Activated naive CD8-positive, alpha-beta T cell treated with anti-CD3 and anti-CD28 coated beads for 36 hours (primary cell): Measurements from ENCODE around the gene GRB10. TPM values are rescaled to one million over a fixed set of nuclear protein-coding genes. Genes with fewer than 3 reads are reported as not detected.

Experiments used
- DNase-seq: peaks from one replicate; pipeline ENCODE4 v3.0.0; 2021
- H3K27ac Mint-ChIP-seq: one replicate; pipeline ENCODE4 v1.8.0; 2022; ENCODE audit warnings: mild to moderate bottlenecking, moderate library complexity, mixed read lengths
- H3K27me3 Mint-ChIP-seq: one replicate; pipeline ENCODE4 v1.8.0; 2022; ENCODE audit warnings: mild to moderate bottlenecking, mixed read lengths
- H3K36me3 Mint-ChIP-seq: one replicate; pipeline ENCODE4 v1.8.0; 2021; ENCODE audit warnings: mild to moderate bottlenecking, mixed read lengths
- H3K4me1 Mint-ChIP-seq: one replicate; pipeline ENCODE4 v1.8.0; 2021; ENCODE audit warnings: mixed read lengths
- H3K4me3 Mint-ChIP-seq: one replicate; pipeline ENCODE4 v1.8.0; 2022; ENCODE audit warnings: mild to moderate bottlenecking, moderate library complexity, mixed read lengths
- H3K9me3 Mint-ChIP-seq: one replicate; pipeline ENCODE4 v1.8.0; 2022; ENCODE audit warnings: mixed read lengths
- total RNA-seq, 2 experiments: library from RNA; stranded (reverse); gene quantifications; one replicate each; pipeline ENCODE4 v1.2.3, GENCODE V29; 2021

Gene GRB10
- total RNA-seq, result 1 to 10 TPM; 2.4 to 2.5 TPM

DNA sequence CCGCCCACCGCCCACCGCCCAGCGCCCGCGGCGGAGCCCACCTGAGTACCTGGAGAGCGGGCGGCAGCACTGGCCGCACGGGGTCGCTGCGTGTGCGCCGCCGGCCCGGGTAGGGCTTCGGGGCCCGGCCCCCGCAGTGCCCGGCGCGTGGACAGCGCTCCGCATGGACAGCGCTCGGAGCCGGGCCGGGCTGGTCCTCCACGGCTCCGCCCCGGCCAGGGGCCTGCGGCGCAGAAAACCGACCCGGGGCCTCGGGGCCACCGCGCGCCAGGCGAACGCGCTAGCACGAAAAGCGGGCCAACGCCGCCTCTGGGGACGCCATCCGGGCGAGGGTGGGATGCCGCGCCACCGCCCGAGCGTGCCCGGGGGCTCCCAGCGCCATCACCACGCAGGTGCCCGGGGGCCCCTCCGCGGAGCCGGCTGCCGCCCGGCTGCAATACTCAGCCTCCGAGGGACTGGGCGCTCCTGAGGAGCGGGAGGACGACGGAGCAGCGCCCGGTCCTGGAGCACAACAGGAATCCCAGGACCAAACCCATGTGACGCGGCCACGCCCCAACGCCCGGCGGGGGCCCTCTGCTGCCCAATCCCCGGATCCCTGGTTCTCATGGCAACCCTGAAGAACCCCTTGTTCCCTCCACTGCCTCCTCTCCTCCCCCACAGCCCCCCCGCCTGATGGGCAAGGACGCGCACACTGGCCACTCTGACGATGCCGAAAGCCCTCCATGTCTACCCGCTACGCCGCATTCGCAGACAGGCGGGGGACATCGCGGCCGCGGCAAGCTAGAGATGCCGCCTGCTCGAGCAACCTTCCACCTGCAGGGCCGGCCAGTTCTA, at the start of gene GRB10:
Gene GRB10, minus strand, starts transcription at position 522 of the 834 bp plus-strand sequence. CDS start 50,574 bp downstream, outside the sequence.
- H3K27ac Mint-ChIP-seq, result no peak within 1 kb of the TSS
- peaks cover 7% of the 10 kb centered on the region for H3K4me1 Mint-ChIP-seq
- H3K4me3 Mint-ChIP-seq, result peak within 1 kb of the TSS; percentile 45
- DNase-seq, result peak; percentile 9
- no peaks in the 10 kb centered on the region for H3K36me3 Mint-ChIP-seq
- peaks cover 2% of the 10 kb centered on the region for H3K9me3 Mint-ChIP-seq
- peaks cover 35% of the 10 kb centered on the region for H3K27me3 Mint-ChIP-seq

DNA sequence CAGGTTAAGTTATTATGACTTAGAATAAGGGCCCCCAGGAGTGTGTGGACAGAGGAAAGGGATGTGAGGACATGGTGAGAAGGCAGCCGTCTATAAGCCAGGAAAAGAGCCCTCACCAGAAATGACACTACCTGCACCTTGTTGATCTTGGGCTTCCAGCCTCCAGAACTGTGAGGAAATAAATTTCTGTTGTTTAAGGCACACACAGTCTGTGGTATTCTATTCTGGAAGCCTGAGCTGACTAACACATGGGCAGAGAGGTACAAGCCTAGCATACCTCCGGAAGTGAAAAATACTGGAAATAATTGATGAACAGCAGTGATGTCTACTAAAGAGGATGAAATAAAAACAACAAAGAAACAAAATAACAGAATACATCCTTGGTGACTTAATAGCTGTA, 46.1 kb upstream of the GRB10 start:
- peaks cover 24% of the 10 kb centered on the region for H3K4me1 Mint-ChIP-seq
- no peak for DNase-seq
- no peak overlapping the region for H3K27ac Mint-ChIP-seq
- H3K4me3 Mint-ChIP-seq, result no peak overlapping the region
- H3K27me3 Mint-ChIP-seq, result peaks cover 20% of the 10 kb centered on the region
- peaks cover 1% of the 10 kb centered on the region for H3K9me3 Mint-ChIP-seq
- no peaks in the 10 kb centered on the region for H3K36me3 Mint-ChIP-seq

DNA sequence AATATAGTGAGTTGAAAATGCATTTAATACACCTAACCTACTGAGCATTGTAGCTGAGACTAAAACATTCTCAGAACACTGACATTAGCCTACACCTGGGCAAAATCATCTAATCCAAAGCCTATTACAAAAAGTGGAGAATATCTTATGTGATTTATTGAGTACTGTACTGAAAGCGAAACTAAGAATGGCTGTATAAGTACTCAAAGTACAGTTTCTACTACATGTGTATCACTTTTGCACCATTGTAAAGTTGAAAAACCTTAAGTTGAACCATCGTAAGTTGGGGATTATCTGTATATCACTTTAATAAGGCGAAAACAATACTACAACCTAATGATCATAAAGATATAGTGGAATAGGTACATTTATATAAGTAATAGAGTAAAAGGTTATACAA, 45.4 kb upstream of the GRB10 start:
- Mint-ChIP-seq H3K27ac (no peak overlapping the region), H3K27me3 (peaks cover 14% of the 10 kb centered on the region), H3K4me1 (peaks cover 21% of the 10 kb centered on the region)

DNA sequence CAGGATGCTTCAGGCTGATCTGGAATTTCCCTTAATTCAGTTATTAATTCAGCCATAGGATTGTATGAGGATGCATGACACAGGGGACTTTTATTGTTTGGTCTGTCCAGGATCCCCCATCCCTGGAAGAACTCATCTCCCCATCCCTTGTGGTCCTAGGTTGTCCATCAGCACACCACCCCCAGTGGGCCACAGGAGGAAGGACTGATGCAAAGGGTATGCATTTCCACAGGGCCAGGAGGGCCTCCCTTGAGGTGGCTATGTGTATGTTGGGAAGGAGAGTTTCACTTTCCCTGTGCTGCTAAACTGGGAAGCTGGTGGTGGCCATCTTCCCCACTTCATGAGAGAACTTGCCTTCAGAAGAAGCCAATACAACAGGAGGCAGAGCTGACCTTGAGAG, 44.6 kb upstream of the GRB10 start:
- Mint-ChIP-seq H3K4me3 (no peak overlapping the region), H3K9me3 (peaks cover 1% of the 10 kb centered on the region), H3K4me1 (peaks cover 14% of the 10 kb centered on the region), H3K27me3 (peaks cover 8% of the 10 kb centered on the region), H3K27ac (no peak overlapping the region), H3K36me3 (no peaks in the 10 kb centered on the region)
- DNase-seq, result no peak

More for the DNA sequence above, 45.4 kb upstream of the GRB10 start:
- Mint-ChIP-seq H3K4me3 (no peak overlapping the region), H3K36me3 (no peaks in the 10 kb centered on the region), H3K9me3 (peaks cover 1% of the 10 kb centered on the region)
- no peak for DNase-seq

DNA sequence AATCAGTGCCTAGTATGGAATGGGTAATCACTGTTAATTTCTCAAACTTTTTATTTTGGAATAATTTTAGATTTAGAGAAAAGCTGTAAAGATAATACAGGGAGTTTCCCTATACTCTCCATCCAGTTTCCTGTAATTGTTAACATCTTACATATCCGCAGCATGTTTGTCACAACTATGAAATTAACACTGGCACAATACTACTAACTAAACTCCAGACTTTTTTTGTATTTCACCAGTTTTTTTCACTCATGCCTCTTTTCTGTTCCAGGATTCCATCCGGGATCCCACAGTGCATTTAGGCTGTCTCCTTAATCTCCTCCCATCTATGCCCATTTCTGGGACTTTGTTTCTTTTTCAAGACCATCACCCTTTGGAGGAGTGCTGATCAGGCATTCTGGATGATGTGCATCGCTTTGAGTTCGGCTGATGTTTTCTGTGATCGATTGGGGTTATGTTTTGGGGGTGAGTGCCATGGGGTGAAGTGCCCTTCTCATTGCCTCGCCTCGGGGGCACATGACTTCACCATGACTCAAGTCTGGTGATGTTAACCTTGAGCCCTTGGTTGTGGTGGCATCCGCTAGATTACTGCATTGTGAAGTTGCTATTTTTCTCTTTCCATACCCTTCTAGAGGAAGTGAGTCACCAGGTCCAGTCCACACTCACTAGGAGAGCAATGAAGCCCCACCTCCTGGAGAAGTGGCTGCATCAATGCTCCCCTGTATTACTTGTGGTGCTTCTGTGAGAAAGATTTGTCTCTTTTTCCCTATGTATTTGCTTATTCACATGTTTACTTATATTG, 43.9 kb upstream of the GRB10 start:
- no peak overlapping the region for H3K27ac Mint-ChIP-seq
- peaks cover 4% of the 10 kb centered on the region for H3K27me3 Mint-ChIP-seq
- peaks cover 1% of the 10 kb centered on the region for H3K9me3 Mint-ChIP-seq
- peak; percentile 48 for DNase-seq
- H3K4me1 Mint-ChIP-seq, result peaks cover 13% of the 10 kb centered on the region
- H3K36me3 Mint-ChIP-seq, result no peaks in the 10 kb centered on the region
- no peak overlapping the region for H3K4me3 Mint-ChIP-seq

DNA sequence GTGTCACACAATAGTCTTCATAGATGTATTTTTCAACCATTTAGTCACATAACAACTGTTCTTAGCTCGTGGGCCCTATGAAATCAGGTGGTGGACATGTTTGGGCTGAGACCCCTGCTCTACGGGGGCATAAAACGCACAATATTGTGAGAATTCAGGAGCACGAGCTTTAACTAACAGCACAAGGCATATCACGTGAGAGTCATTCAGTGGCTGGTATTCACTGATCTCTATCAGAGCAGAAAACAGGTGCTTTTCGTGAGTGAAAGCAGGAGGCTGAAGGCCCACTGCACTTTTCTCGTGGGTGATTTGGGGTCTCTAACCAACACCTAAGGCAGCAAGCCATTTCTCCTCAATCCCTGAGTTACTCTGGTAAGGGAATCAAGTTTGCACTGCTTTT, 42.8 kb upstream of the GRB10 start:
- Mint-ChIP-seq H3K4me1 (peaks cover 13% of the 10 kb centered on the region), H3K9me3 (no peaks in the 10 kb centered on the region), H3K36me3 (no peaks in the 10 kb centered on the region), H3K27me3 (peaks cover 4% of the 10 kb centered on the region), H3K4me3 (no peak overlapping the region), H3K27ac (no peak overlapping the region)
- DNase-seq, result no peak

DNA sequence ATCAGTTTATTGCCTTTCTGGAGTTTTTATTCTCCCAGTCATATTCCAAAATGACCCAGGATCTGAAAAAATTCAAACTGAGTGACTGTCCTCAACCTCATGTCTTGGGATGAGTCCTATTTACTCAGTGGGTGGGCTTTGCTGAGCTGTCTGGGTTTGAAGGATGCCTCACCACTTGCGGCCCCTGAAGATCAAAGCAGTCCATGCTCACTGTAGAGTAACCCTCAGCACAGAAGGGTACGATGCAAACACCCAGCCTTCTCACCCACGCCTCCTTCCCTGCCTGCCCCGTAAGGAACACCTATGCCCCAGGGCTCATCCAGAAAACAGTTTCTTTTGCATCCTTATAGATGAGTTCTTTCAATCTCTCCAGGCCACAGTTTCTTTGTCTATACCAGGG, 42.2 kb upstream of the GRB10 start:
- H3K4me1 Mint-ChIP-seq, result peaks cover 13% of the 10 kb centered on the region
- H3K4me3 Mint-ChIP-seq, result no peak overlapping the region
- no peaks in the 10 kb centered on the region for H3K9me3 Mint-ChIP-seq
- no peak overlapping the region for H3K27ac Mint-ChIP-seq
- H3K27me3 Mint-ChIP-seq, result peaks cover 2% of the 10 kb centered on the region
- DNase-seq, result no peak
- H3K36me3 Mint-ChIP-seq, result no peaks in the 10 kb centered on the region

DNA sequence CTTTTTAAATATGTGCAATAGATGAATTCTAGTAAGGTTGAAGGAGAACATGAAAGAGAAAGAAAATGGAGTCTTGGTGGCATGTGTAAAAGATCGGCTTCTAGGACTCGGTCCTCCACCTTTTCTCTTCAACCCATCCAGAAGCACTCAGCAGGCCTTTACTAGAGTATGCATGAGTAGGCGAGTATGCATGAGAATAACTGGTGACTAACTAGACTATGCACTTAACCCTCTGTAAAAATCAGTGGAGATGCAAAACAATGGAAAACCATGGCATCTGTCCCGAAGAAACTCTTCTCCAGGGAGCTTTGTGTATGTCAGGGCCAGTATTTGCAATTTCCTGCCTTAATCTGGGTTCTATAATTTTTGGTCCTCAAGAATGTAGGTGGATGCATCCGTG, 40.0 kb upstream of the GRB10 start:
- Mint-ChIP-seq H3K9me3 (no peaks in the 10 kb centered on the region), H3K4me3 (no peak overlapping the region), H3K27ac (no peak overlapping the region), H3K4me1 (peaks cover 12% of the 10 kb centered on the region), H3K27me3 (no peaks in the 10 kb centered on the region), H3K36me3 (no peaks in the 10 kb centered on the region)
- no peak for DNase-seq

DNA sequence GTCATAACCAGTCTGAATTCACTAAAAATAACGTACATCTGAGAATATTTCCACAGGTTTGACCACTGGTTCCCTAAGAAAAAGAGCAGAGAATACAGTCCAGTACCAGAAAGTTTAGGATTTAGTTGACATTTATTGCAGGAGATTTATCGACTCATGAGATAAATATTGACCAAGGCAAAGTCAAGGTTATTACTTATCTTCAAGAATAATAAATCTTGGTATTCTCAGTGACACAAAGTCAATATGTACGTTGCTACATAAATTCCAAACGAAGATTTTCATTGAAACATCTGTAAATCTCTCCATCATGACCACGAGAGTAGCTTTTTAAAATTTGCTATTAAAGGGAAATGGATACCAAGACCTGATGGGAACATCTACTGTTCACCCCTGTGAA, 39.4 kb upstream of the GRB10 start:
- no peaks in the 10 kb centered on the region for H3K27me3 Mint-ChIP-seq
- H3K4me3 Mint-ChIP-seq, result no peak overlapping the region
- no peak overlapping the region for H3K27ac Mint-ChIP-seq
- no peaks in the 10 kb centered on the region for H3K9me3 Mint-ChIP-seq
- no peaks in the 10 kb centered on the region for H3K36me3 Mint-ChIP-seq
- peaks cover 7% of the 10 kb centered on the region for H3K4me1 Mint-ChIP-seq
- DNase-seq, result no peak

DNA sequence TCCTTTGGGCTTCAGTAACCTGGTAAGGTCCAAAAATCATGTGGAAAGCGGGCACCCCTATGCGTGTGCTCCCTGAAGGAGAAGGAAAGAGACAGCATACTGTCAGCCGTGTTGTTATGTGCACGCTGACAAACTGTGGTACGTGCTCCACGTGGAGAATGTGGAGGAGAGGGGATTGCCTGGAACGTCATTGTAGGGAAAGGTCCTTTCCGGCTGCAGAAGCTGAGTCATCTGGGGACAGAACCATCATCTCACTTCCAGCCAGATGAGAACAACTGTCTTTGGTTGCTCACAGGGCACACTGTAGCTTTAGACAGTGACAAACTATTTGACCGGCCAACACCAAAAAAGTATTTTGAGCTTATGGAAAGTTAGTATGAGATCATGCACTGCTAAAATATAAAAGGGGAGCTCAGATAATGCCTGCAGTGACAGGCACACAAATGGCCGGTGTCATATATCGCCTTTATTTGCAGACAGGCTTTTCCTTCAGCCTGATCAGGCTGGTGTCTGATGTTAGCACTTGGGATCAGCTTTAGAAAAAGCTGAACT, 38.8 kb upstream of the GRB10 start:
- Mint-ChIP-seq H3K4me1 (peaks cover 2% of the 10 kb centered on the region), H3K9me3 (no peaks in the 10 kb centered on the region), H3K27me3 (no peaks in the 10 kb centered on the region), H3K36me3 (no peaks in the 10 kb centered on the region), H3K4me3 (no peak overlapping the region), H3K27ac (no peak overlapping the region)
- DNase-seq, result no peak

DNA sequence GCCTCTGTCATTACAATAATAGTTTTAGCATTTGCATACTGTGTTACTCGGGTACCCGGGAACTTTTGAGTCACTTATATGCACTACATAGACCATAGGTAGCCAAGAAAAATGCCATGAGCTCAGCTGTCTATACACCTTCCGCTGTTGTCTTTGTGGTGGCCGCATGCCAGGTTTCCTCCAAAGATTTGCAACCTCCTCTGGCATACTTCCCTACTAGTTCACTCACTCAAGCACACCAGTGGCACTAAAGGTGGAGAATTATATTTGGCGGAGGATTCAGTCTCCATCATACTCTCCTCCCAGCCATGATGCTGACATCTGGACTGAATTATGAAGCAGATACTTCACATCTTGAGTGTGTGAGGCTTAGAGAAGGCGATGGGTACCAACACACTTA, 35.6 kb upstream of the GRB10 start:
- Mint-ChIP-seq H3K4me1 (no peaks in the 10 kb centered on the region), H3K27ac (no peak overlapping the region), H3K9me3 (no peaks in the 10 kb centered on the region), H3K4me3 (no peak overlapping the region), H3K36me3 (no peaks in the 10 kb centered on the region), H3K27me3 (no peaks in the 10 kb centered on the region)
- DNase-seq, result no peak

DNA sequence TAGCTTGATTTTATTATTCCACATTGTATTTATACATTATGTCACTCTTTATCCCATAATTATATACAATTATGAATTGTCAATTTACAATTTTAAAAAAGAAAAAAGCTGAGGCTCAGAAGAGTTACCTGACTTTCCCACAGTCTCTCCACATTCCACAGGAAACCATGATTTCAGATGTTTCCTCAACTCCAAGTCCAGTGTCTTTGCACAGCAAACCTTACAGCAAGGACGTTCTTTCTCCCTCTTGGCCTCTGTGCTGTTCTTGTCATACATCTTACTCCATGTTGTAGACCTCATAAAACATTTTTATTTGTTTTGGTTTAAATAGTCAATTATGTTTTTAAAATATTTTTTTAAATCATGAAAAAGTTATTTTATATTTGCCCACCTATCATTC, 34.9 kb upstream of the GRB10 start:
- Mint-ChIP-seq H3K36me3 (no peaks in the 10 kb centered on the region), H3K4me1 (no peaks in the 10 kb centered on the region), H3K9me3 (no peaks in the 10 kb centered on the region), H3K27me3 (no peaks in the 10 kb centered on the region), H3K27ac (no peak overlapping the region), H3K4me3 (no peak overlapping the region)
- DNase-seq, result no peak

DNA sequence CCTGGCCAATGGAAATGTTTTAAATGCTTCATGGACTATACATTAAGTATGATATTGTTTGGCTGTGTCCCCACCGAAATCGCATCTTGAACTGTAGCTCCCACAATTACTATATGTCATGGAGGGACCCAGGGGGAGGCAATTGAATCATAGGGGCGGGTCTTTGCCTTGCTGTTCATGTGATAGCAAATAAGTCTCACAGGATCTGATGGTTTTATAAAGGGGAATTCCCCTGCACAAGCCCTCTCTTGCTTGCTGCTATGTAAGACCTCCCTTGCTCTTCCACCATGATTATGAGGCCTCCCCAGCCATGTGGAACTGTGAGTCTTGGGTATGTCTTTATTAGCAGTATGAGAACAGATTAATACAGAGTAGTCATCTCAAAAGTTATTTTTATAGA, 32.4 kb upstream of the GRB10 start:
- no peaks in the 10 kb centered on the region for H3K4me1 Mint-ChIP-seq
- H3K27ac Mint-ChIP-seq, result no peak overlapping the region
- H3K27me3 Mint-ChIP-seq, result no peaks in the 10 kb centered on the region
- no peak overlapping the region for H3K4me3 Mint-ChIP-seq
- H3K36me3 Mint-ChIP-seq, result no peaks in the 10 kb centered on the region
- no peaks in the 10 kb centered on the region for H3K9me3 Mint-ChIP-seq
- no peak for DNase-seq

DNA sequence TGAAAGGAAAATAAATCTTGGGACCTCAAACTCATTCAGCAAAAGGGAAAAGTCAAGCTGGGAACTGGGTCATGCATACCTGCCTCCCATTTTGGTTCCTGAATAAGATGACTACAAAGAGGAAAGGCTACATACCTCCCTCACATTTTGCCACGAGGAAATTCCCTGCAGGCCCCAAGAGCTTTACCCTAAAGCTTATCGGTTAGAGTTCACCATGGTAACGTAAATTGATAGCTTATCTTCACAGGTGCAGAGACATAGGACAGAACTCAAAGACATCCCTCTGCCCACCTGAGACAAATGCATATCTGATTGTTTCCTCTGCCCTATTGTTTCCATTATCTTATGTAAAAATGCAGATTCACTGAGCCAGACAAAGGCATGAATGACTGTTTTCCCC, 31.5 kb upstream of the GRB10 start:
- Mint-ChIP-seq H3K4me3 (no peak overlapping the region), H3K27me3 (no peaks in the 10 kb centered on the region), H3K36me3 (no peaks in the 10 kb centered on the region), H3K27ac (no peak overlapping the region), H3K9me3 (no peaks in the 10 kb centered on the region), H3K4me1 (no peaks in the 10 kb centered on the region)
- DNase-seq, result no peak

DNA sequence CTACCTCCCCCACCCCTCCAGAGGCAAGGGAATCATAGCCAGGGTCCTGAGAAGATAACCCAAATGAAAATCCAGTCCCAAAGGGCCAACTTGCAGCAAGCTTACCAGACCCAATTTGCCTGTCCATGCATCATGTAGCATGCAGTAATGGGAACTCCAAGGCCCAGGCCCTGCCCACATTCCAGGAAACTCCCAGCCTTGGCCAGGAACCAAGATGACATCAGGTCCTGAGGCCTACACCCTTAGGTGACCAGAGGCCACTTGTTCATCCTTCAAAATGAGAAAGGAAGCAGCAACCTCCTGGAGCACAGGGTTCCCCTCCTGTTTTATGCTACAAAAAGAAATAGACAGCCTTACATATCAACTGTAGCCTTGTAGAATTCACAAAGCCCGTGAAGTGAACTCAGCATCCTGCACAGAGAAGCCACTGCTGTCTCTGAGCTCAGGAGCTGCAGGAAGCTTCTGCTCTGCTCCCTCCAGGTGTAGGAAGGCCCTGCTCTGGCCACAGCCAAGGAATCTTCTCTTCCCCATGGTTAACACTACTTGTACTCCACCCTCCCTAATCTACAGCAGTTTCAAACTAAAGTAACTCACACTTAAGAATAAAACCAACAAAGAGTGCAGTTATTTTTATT, 30.3 kb upstream of the GRB10 start:
- Mint-ChIP-seq H3K36me3 (no peaks in the 10 kb centered on the region), H3K4me1 (no peaks in the 10 kb centered on the region), H3K27me3 (no peaks in the 10 kb centered on the region), H3K9me3 (no peaks in the 10 kb centered on the region), H3K27ac (no peak overlapping the region), H3K4me3 (no peak overlapping the region)
- DNase-seq, result no peak
